ENCODE results near the gene KSR2.

The KSR2 gene

GRCh38 chr12:117685110-117685926 is 283.5 kb downstream of the KSR2 start:
- Histone ChIP-seq H3K27ac (ENCODE audit: low read length) (no peak overlapping the region), H3K4me2 (ENCODE audit: low read length) (no peak overlapping the region), H3K9me3 (ENCODE audit: insufficient read depth, low read length) (no peaks in the 10 kb centered on the region), H3K4me3 (ENCODE audit: low read length) (no peak overlapping the region), H2AFZ (ENCODE audit: low read depth, low read length) (no peak overlapping the region), H3K9ac (ENCODE audit: low read length) (no peak overlapping the region), H3K36me3 (replicated peaks; ENCODE audit: low read depth, low read length) (no peaks in the 10 kb centered on the region), H4K20me1 (ENCODE audit: insufficient read depth, low read length) (no peaks in the 10 kb centered on the region), H3K27me3 (ENCODE audit: low read depth, low read length) (peaks cover 11% of the 10 kb centered on the region), H3K4me1 (ENCODE audit: low read length) (no peaks in the 10 kb centered on the region), H3K79me2 (ENCODE audit: low read length) (no peaks in the 10 kb centered on the region)
- TF ChIP-seq CTCF (IDR thresholded peaks at IDR 0.05; ENCODE audit: low read depth, low read length) (no peak), EZH2phosphoT487 (IDR thresholded peaks at IDR 0.05; ENCODE audit: low read depth) (no peak)

GRCh38 chr12:117684471-117684870 is 284.3 kb downstream of the KSR2 start:
- no peaks in the 10 kb centered on the region for H3K36me3 ChIP-seq (replicated peaks; ENCODE audit: low read depth, low read length)
- H3K9me3 ChIP-seq (ENCODE audit: insufficient read depth, low read length): no peaks in the 10 kb centered on the region
- H3K79me2 ChIP-seq (ENCODE audit: low read length): no peaks in the 10 kb centered on the region
- no peak overlapping the region for H3K4me3 ChIP-seq (ENCODE audit: low read length)
- no peak overlapping the region for H3K27ac ChIP-seq (ENCODE audit: low read length)
- peaks cover 14% of the 10 kb centered on the region for H3K27me3 ChIP-seq (ENCODE audit: low read depth, low read length)
- no peak overlapping the region for H2AFZ ChIP-seq (ENCODE audit: low read depth, low read length)
- no peak overlapping the region for H3K4me2 ChIP-seq (ENCODE audit: low read length)
- no peaks in the 10 kb centered on the region for H4K20me1 ChIP-seq (ENCODE audit: insufficient read depth, low read length)
- TF ChIP-seq CTCF (IDR thresholded peaks at IDR 0.05; ENCODE audit: low read depth, low read length) (no peak), EZH2phosphoT487 (IDR thresholded peaks at IDR 0.05; ENCODE audit: low read depth) (no peak)
- no peaks in the 10 kb centered on the region for H3K4me1 ChIP-seq (ENCODE audit: low read length)
- no peak overlapping the region for H3K9ac ChIP-seq (ENCODE audit: low read length)

- Histone ChIP-seq H3K4me3 (ENCODE audit: low read length) (no peak overlapping the region), H4K20me1 (ENCODE audit: insufficient read depth, low read length) (no peaks in the 10 kb centered on the region), H3K4me2 (ENCODE audit: low read length) (no peak overlapping the region), H3K36me3 (replicated peaks; ENCODE audit: low read depth, low read length) (no peaks in the 10 kb centered on the region), H3K79me2 (ENCODE audit: low read length) (no peaks in the 10 kb centered on the region), H2AFZ (ENCODE audit: low read depth, low read length) (no peak overlapping the region), H3K27me3 (ENCODE audit: low read depth, low read length) (peaks cover 16% of the 10 kb centered on the region), H3K4me1 (ENCODE audit: low read length) (no peaks in the 10 kb centered on the region), H3K9ac (ENCODE audit: low read length) (no peak overlapping the region), H3K9me3 (ENCODE audit: insufficient read depth, low read length) (no peaks in the 10 kb centered on the region), H3K27ac (ENCODE audit: low read length) (no peak overlapping the region)
- TF ChIP-seq EZH2phosphoT487 (IDR thresholded peaks at IDR 0.05; ENCODE audit: low read depth): no peak
- TF ChIP-seq CTCF (IDR thresholded peaks at IDR 0.05; ENCODE audit: low read depth, low read length): no peak
Measured at GRCh38 chr12:117680312-117680711, 288.5 kb downstream of the KSR2 start.

GRCh38 chr12:117679776-117680175 is 289.0 kb downstream of the KSR2 start:
- no peaks in the 10 kb centered on the region for H3K79me2 ChIP-seq (ENCODE audit: low read length)

More at GRCh38 chr12:117679776-117680175, 289.0 kb downstream of the KSR2 start:
- no peaks in the 10 kb centered on the region for H4K20me1 ChIP-seq (ENCODE audit: insufficient read depth, low read length)
- H3K9ac ChIP-seq (ENCODE audit: low read length): no peak overlapping the region
- H3K9me3 ChIP-seq (ENCODE audit: insufficient read depth, low read length): no peaks in the 10 kb centered on the region
- no peak overlapping the region for H3K4me3 ChIP-seq (ENCODE audit: low read length)
- H3K4me2 ChIP-seq (ENCODE audit: low read length): no peak overlapping the region
- no peaks in the 10 kb centered on the region for H3K4me1 ChIP-seq (ENCODE audit: low read length)
- H3K36me3 ChIP-seq (replicated peaks; ENCODE audit: low read depth, low read length): no peaks in the 10 kb centered on the region
- no peak overlapping the region for H2AFZ ChIP-seq (ENCODE audit: low read depth, low read length)
- H3K27ac ChIP-seq (ENCODE audit: low read length): no peak overlapping the region
- H3K27me3 ChIP-seq (ENCODE audit: low read depth, low read length): peaks cover 16% of the 10 kb centered on the region
- TF ChIP-seq EZH2phosphoT487 (IDR thresholded peaks at IDR 0.05; ENCODE audit: low read depth) (no peak), CTCF (IDR thresholded peaks at IDR 0.05; ENCODE audit: low read depth, low read length) (no peak)

All from OCI-LY3 (cell line).